Fibroblast of lung (primary cell): ENCODE data around the gene ERVV-1. TPM values are rescaled to one million over a fixed set of nuclear protein-coding genes. Genes with fewer than 3 reads are reported as not detected.

Experiments used
- DNase-seq, 2 donors: peaks; one replicate each; pipeline versions ENCODE4 v3.0.0 to v3.0.0-alpha.2; 2010; ENCODE audit warnings: low read depth in 2 of 2
- H2AFZ ChIP-seq: 2 replicates; pipeline ENCODE4 v1.5.1; 2012; ENCODE audit warnings: low read length, control low read depth, inconsistent platforms
- H3K27ac ChIP-seq: 2 replicates; pipeline ENCODE4 v1.5.1; 2011; ENCODE audit warnings: low read length, control low read depth; ENCODE audit not compliant: insufficient read depth
- H3K27me3 ChIP-seq: 2 replicates; pipeline ENCODE4 v1.5.1; 2011; ENCODE audit warnings: mild to moderate bottlenecking, low read length; ENCODE audit not compliant: control insufficient read depth, insufficient read depth
- H3K36me3 ChIP-seq: 2 replicates; pipeline ENCODE4 v1.5.1; 2011; ENCODE audit warnings: low read length; ENCODE audit not compliant: control insufficient read depth, insufficient read depth
- H3K4me1 ChIP-seq: 2 replicates; pipeline ENCODE4 v1.5.1; 2011; ENCODE audit warnings: low read length; ENCODE audit not compliant: control insufficient read depth, insufficient read depth; ENCODE audit errors: extremely low read depth
- H3K4me2 ChIP-seq: 2 replicates; pipeline ENCODE4 v1.5.1; 2011; ENCODE audit warnings: low read length, control low read depth; ENCODE audit not compliant: insufficient read depth; ENCODE audit errors: extremely low read depth
- H3K4me3 ChIP-seq, 4 experiments: fragments of 200-600 bp in 1 of 4; sonication (generic) in 1 of 4; replicated peaks in 1 of 4; 2 replicates each; pipeline ENCODE4 v1.5.1; 2011 to 2016; ENCODE audit warnings: low read length in 4 of 4, low read depth in 3 of 4, mild to moderate bottlenecking in 3 of 4, control low read depth in 2 of 4, inconsistent platforms in 1 of 4, mixed read lengths in 1 of 4; ENCODE audit not compliant: insufficient read depth in 1 of 4; ENCODE audit errors: control extremely low read depth in 1 of 4
- H3K79me2 ChIP-seq: 2 replicates; pipeline ENCODE4 v1.5.1; 2012; ENCODE audit warnings: mild to moderate bottlenecking, low read length, inconsistent platforms; ENCODE audit not compliant: control insufficient read depth, insufficient read depth
- H3K9ac ChIP-seq: 2 replicates; pipeline ENCODE4 v1.5.1; 2011; ENCODE audit warnings: mild to moderate bottlenecking, low read length, control low read depth; ENCODE audit not compliant: insufficient read depth
- H3K9me3 ChIP-seq: 2 replicates; pipeline ENCODE4 v1.5.1; 2012; ENCODE audit warnings: low read depth, low read length; ENCODE audit not compliant: control insufficient read depth, insufficient read depth
- H4K20me1 ChIP-seq: 2 replicates; pipeline ENCODE4 v1.5.1; 2011; ENCODE audit warnings: low read length; ENCODE audit not compliant: control insufficient read depth, insufficient read depth; ENCODE audit errors: extremely low read depth
- CTCF ChIP-seq, 2 donors: IDR thresholded peaks in 1 of 2; conservative IDR thresholded peaks in 1 of 2; 1 replicate in 1 of 2; 2 replicates in 1 of 2; pipeline ENCODE4 v1.5.1; 2011 to 2012; ENCODE audit warnings: low read length in 2 of 2, control low read depth in 1 of 2, inconsistent platforms in 1 of 2, low read depth in 1 of 2, mild to moderate bottlenecking in 1 of 2
- EZH2 ChIP-seq: IDR thresholded peaks from 2 replicates; pipeline ENCODE4 v1.5.1; 2012; ENCODE audit warnings: low read length, control low read depth, mild to moderate bottlenecking; ENCODE audit errors: missing control alignments
- polyA plus RNA-seq, 2 donors: library from polyadenylated mRNA; depleted of rRNA in 1 of 2; stranded (reverse) in 1 of 2; unstranded in 1 of 2; fragments of >200 nt; gene quantifications; 2 replicates each; pipeline ENCODE4 v1.2.1, GENCODE V29; 2011 to 2012; ENCODE audit warnings: missing spikeins in 1 of 2
- total RNA-seq: library from RNA; depleted of rRNA; stranded (reverse); fragments of >200 nt; gene quantifications from 2 replicates; pipeline ENCODE4 v1.2.1, GENCODE V29; 2014

Gene ERVV-1
- total and polyA plus RNA-seq, 2 donors (not counting 1 experiment from before 2014, with no cell fraction given): 0.03 TPM; not detected in 1

- Histone ChIP-seq H3K79me2 (no peaks in the 10 kb centered on the region), H2AFZ (no peak overlapping the region), H3K4me2 (no peak overlapping the region), H3K9ac (no peak overlapping the region), H3K36me3 (no peaks in the 10 kb centered on the region), H3K27ac (no peak overlapping the region), H3K27me3 (no peaks in the 10 kb centered on the region), H3K9me3 (no peaks in the 10 kb centered on the region), H3K4me1 (no peaks in the 10 kb centered on the region), H3K4me3 (no peak overlapping the region), H4K20me1 (no peaks in the 10 kb centered on the region)
- TF ChIP-seq CTCF (conservative IDR thresholded peaks at IDR 0.05 in 1 of 2, IDR thresholded peaks at IDR 0.05 in 1 of 2; ENCODE audit: low read depth in 1 of 2, low read length in 2 of 2) (no peak), EZH2 (no peak)
- DNase-seq: no peak
Measured at GRCh38 chr19:52995711-52996110, 18.0 kb upstream of the ERVV-1 start.

GRCh38 chr19:52997975-52998374 lies 15.7 kb upstream of the ERVV-1 start:
- no peak overlapping the region for H3K27ac ChIP-seq
- DNase-seq: no peak
- no peak overlapping the region for H2AFZ ChIP-seq
- H3K27me3 ChIP-seq: no peaks in the 10 kb centered on the region
- H3K9ac ChIP-seq: no peak overlapping the region
- H3K4me1 ChIP-seq: no peaks in the 10 kb centered on the region
- no peaks in the 10 kb centered on the region for H3K36me3 ChIP-seq
- H4K20me1 ChIP-seq: no peaks in the 10 kb centered on the region
- H3K4me2 ChIP-seq: no peak overlapping the region
- H3K4me3 ChIP-seq: no peak overlapping the region
- no peaks in the 10 kb centered on the region for H3K9me3 ChIP-seq
- no peaks in the 10 kb centered on the region for H3K79me2 ChIP-seq
- TF ChIP-seq CTCF (conservative IDR thresholded peaks at IDR 0.05 in 1 of 2, IDR thresholded peaks at IDR 0.05 in 1 of 2; ENCODE audit: low read depth in 1 of 2, low read length in 2 of 2) (no peak), EZH2 (no peak)

- Histone ChIP-seq H3K9ac (no peak overlapping the region), H3K27ac (no peak overlapping the region), H3K4me3 (no peak overlapping the region), H2AFZ (no peak overlapping the region), H3K36me3 (no peaks in the 10 kb centered on the region), H3K4me1 (no peaks in the 10 kb centered on the region), H3K9me3 (no peaks in the 10 kb centered on the region), H3K79me2 (no peaks in the 10 kb centered on the region), H3K27me3 (no peaks in the 10 kb centered on the region), H4K20me1 (no peaks in the 10 kb centered on the region), H3K4me2 (no peak overlapping the region)
- DNase-seq: no peak
- TF ChIP-seq EZH2: no peak
- no peak for TF ChIP-seq CTCF (conservative IDR thresholded peaks at IDR 0.05 in 1 of 2, IDR thresholded peaks at IDR 0.05 in 1 of 2; ENCODE audit: low read depth in 1 of 2, low read length in 2 of 2)
Measured at GRCh38 chr19:53002479-53002878, 11.2 kb upstream of the ERVV-1 start.
